WTC11 (cell line): Measurements from ENCODE around the gene ZNF286A. TPM values are rescaled to one million over a fixed set of nuclear protein-coding genes. Genes with fewer than 3 reads are reported as not detected.

Experiments used
- ATAC-seq: fragments of 200-7000 bp; cut with Tn5 transposase; 2 replicates; pipeline ENCODE4 v1.10.0; 2021; ENCODE audit warnings: mild to moderate bottlenecking, moderate library complexity
- CTCF ChIA-PET: fragments of 300-600 bp; sonication (Branson Sonifier 250); formaldehyde crosslinking; loops from one replicate; lab custom pipeline; 2021; ENCODE audit warnings: antibody characterized with exemption; lab: Charles Lee
- POLR2A ChIA-PET: fragments of 350-600 bp; sonication (Branson Sonifier 250); formaldehyde crosslinking; loops from one replicate; lab custom pipeline; 2021; ENCODE audit warnings: antibody characterized with exemption; lab: Charles Lee
- DNase-seq: peaks from one replicate; pipeline ENCODE4 v3.0.0; 2021; ENCODE audit warnings: low spot score
- H3K27ac Mint-ChIP-seq: 2 replicates; pipeline ENCODE4 v1.8.0; 2021; ENCODE audit warnings: mixed read lengths
- H3K27me3 Mint-ChIP-seq: 2 replicates; pipeline ENCODE4 v1.8.0; 2021; ENCODE audit warnings: low read depth, mild to moderate bottlenecking, moderate library complexity, mixed read lengths
- H3K36me3 Mint-ChIP-seq: 2 replicates; pipeline ENCODE4 v1.8.0; 2021; ENCODE audit warnings: mixed read lengths
- H3K4me1 Mint-ChIP-seq: 2 replicates; pipeline ENCODE4 v1.8.0; 2022; ENCODE audit warnings: mixed read lengths
- H3K4me3 Mint-ChIP-seq: 2 replicates; pipeline ENCODE4 v1.8.0; 2021; ENCODE audit warnings: mild to moderate bottlenecking, moderate library complexity, mixed read lengths
- H3K9me3 Mint-ChIP-seq: 2 replicates; pipeline ENCODE4 v1.8.0; 2021; ENCODE audit warnings: mixed read lengths
- ATF3 ChIP-seq: sonication (generic); formaldehyde crosslinking; conservative IDR thresholded peaks from 2 replicates; pipeline ENCODE4 v1.8.1; 2022; ENCODE audit warnings: mild to moderate bottlenecking, missing genetic modification reagents
- CREB1 ChIP-seq: sonication (generic); formaldehyde crosslinking; IDR thresholded peaks from 2 replicates; pipeline ENCODE4 v1.8.0; 2023; ENCODE audit warnings: mild to moderate bottlenecking, missing genetic modification reagents
- EMX1 ChIP-seq: fragments of 250-450 bp; sonication (Bioruptor Pico); IDR thresholded peaks from 2 replicates; pipeline ENCODE4 v1.8.0; 2021; ENCODE audit warnings: mild to moderate bottlenecking
- FOXJ3 ChIP-seq: sonication (generic); formaldehyde crosslinking; IDR thresholded peaks from 2 replicates; pipeline ENCODE4 v1.9.0; 2021; ENCODE audit warnings: missing genetic modification reagents, mild to moderate bottlenecking, borderline replicate concordance
- GTF2I ChIP-seq: fragments of 250-450 bp; sonication (Bioruptor Pico); conservative IDR thresholded peaks from 2 replicates; pipeline ENCODE4 v1.4.0; 2021; ENCODE audit warnings: mild to moderate bottlenecking
- HMGA2 ChIP-seq: fragments of 250-450 bp; sonication (Bioruptor Pico); IDR thresholded peaks from 2 replicates; pipeline ENCODE4 v1.4.0; 2021; ENCODE audit warnings: mild to moderate bottlenecking, moderate library complexity
- MYBL2 ChIP-seq: sonication (generic); formaldehyde crosslinking; IDR thresholded peaks from 2 replicates; pipeline ENCODE4 v1.8.1; 2023; ENCODE audit warnings: mild to moderate bottlenecking, moderate library complexity, missing genetic modification reagents
- RELA ChIP-seq: sonication (generic); formaldehyde crosslinking; IDR thresholded peaks from 2 replicates; pipeline ENCODE4 v1.8.1; 2022; ENCODE audit warnings: missing genetic modification reagents, mild to moderate bottlenecking, borderline replicate concordance
- SMAD4 ChIP-seq: sonication (generic); formaldehyde crosslinking; IDR thresholded peaks from 2 replicates; pipeline ENCODE4 v1.8.0; 2022; ENCODE audit warnings: mild to moderate bottlenecking, missing genetic modification reagents
- SOX15 ChIP-seq: fragments of 250-450 bp; sonication (Bioruptor Pico); IDR thresholded peaks from 2 replicates; pipeline ENCODE4 v1.9.0; 2021; ENCODE audit warnings: mild to moderate bottlenecking
- STAT6 ChIP-seq: sonication (generic); formaldehyde crosslinking; conservative IDR thresholded peaks from 2 replicates; pipeline ENCODE4 v1.8.1; 2023; ENCODE audit warnings: mild to moderate bottlenecking, low read depth, missing genetic modification reagents, moderate library complexity
- ZNF121 ChIP-seq: sonication (generic); formaldehyde crosslinking; IDR thresholded peaks from 2 replicates; pipeline ENCODE4 v1.8.0; 2023; ENCODE audit warnings: missing genetic modification reagents
- ZNF219 ChIP-seq: sonication (generic); formaldehyde crosslinking; IDR thresholded peaks from 2 replicates; pipeline ENCODE4 v1.8.0; 2023; ENCODE audit warnings: missing genetic modification reagents, mild to moderate bottlenecking, borderline replicate concordance
- ZNF396 ChIP-seq: fragments of 250-450 bp; sonication (Bioruptor Pico); IDR thresholded peaks from 2 replicates; pipeline ENCODE4 v1.8.0; 2021; ENCODE audit warnings: mild to moderate bottlenecking, moderate library complexity, borderline replicate concordance
- ZNF416 ChIP-seq: fragments of 250-450 bp; sonication (Bioruptor Pico); IDR thresholded peaks from 2 replicates; pipeline ENCODE4 v1.9.0; 2021; ENCODE audit warnings: mild to moderate bottlenecking, inconsistent platforms
- total RNA-seq: library from RNA; stranded (reverse); gene quantifications from 3 replicates; pipeline ENCODE4 v1.2.3, GENCODE V29; 2021
- TF ChIP-seq, protein P1 (sequence below): sonication (generic); formaldehyde crosslinking; IDR thresholded peaks from 2 replicates; pipeline ENCODE4 v1.8.1; 2023; ENCODE audit warnings: mild to moderate bottlenecking, missing genetic modification reagents
- TF ChIP-seq, protein P2 (sequence below): fragments of 250-450 bp; sonication (Bioruptor Pico); IDR thresholded peaks from 2 replicates; pipeline ENCODE4 v1.9.0; 2021; ENCODE audit warnings: mild to moderate bottlenecking, borderline replicate concordance
- TF ChIP-seq, protein P3 (sequence below): fragments of 250-450 bp; sonication (Bioruptor Pico); IDR thresholded peaks from 2 replicates; pipeline ENCODE4 v1.9.0; 2021; ENCODE audit warnings: mild to moderate bottlenecking

ZNF286A gene
- total RNA-seq, 1 experiment from 2014 or later = 83.6 TPM

GRCh38 chr17:15654886-15655561 is 44.5 kb upstream of the ZNF286A start (continued):
- TF ChIP-seq STAT6 (CRISPR knock-in tag) = no peak

DNA sequence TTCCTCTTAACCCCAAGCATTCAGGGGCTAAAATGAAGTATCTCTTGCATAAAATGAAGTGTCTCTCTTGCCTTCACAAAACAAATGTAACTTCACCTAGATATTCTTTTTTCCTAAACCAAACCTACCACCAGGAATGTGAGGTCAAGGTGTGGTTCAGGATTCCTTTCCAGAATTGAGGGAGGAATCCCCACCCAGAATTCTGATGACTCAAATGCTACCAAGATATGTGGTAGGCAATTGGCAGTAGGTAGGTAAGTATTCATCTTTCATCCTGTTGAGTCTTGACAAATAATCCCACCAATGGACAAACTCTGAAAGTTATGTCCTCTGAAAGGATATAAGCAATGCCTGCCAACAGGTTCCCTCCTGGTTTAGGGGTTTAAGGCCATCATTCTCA is 41.7 kb upstream of the ZNF286A start:
- peaks cover 31% of the 10 kb centered on the region for H3K4me1 Mint-ChIP-seq
- no peaks in the 10 kb centered on the region for H3K27me3 Mint-ChIP-seq
- DNase-seq = no peak
- ATAC-seq = no peak
- no peak overlapping the region for H3K4me3 Mint-ChIP-seq
- H3K9me3 Mint-ChIP-seq = no peaks in the 10 kb centered on the region
- POLR2A ChIA-PET = no interaction called here
- no peak overlapping the region for H3K27ac Mint-ChIP-seq
- peaks cover 22% of the 10 kb centered on the region for H3K36me3 Mint-ChIP-seq
- TF ChIP-seq, protein P1, sequence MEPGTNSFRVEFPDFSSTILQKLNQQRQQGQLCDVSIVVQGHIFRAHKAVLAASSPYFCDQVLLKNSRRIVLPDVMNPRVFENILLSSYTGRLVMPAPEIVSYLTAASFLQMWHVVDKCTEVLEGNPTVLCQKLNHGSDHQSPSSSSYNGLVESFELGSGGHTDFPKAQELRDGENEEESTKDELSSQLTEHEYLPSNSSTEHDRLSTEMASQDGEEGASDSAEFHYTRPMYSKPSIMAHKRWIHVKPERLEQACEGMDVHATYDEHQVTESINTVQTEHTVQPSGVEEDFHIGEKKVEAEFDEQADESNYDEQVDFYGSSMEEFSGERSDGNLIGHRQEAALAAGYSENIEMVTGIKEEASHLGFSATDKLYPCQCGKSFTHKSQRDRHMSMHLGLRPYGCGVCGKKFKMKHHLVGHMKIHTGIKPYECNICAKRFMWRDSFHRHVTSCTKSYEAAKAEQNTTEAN (CRISPR knock-in tag) = no peak
- TF ChIP-seq RELA = no peak
- TF ChIP-seq SOX15 (CRISPR knock-in tag) = no peak
- no peak for TF ChIP-seq SMAD4 (CRISPR knock-in tag)
- no peak for TF ChIP-seq ZNF219 (CRISPR knock-in tag)
- no peak for TF ChIP-seq ZNF121 (CRISPR knock-in tag)
- TF ChIP-seq HMGA2 = no peak
- TF ChIP-seq, protein P2, sequence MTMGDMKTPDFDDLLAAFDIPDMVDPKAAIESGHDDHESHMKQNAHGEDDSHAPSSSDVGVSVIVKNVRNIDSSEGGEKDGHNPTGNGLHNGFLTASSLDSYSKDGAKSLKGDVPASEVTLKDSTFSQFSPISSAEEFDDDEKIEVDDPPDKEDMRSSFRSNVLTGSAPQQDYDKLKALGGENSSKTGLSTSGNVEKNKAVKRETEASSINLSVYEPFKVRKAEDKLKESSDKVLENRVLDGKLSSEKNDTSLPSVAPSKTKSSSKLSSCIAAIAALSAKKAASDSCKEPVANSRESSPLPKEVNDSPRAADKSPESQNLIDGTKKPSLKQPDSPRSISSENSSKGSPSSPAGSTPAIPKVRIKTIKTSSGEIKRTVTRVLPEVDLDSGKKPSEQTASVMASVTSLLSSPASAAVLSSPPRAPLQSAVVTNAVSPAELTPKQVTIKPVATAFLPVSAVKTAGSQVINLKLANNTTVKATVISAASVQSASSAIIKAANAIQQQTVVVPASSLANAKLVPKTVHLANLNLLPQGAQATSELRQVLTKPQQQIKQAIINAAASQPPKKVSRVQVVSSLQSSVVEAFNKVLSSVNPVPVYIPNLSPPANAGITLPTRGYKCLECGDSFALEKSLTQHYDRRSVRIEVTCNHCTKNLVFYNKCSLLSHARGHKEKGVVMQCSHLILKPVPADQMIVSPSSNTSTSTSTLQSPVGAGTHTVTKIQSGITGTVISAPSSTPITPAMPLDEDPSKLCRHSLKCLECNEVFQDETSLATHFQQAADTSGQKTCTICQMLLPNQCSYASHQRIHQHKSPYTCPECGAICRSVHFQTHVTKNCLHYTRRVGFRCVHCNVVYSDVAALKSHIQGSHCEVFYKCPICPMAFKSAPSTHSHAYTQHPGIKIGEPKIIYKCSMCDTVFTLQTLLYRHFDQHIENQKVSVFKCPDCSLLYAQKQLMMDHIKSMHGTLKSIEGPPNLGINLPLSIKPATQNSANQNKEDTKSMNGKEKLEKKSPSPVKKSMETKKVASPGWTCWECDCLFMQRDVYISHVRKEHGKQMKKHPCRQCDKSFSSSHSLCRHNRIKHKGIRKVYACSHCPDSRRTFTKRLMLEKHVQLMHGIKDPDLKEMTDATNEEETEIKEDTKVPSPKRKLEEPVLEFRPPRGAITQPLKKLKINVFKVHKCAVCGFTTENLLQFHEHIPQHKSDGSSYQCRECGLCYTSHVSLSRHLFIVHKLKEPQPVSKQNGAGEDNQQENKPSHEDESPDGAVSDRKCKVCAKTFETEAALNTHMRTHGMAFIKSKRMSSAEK (CRISPR knock-in tag) = no peak
- TF ChIP-seq ZNF416 (CRISPR knock-in tag) = no peak
- no peak for TF ChIP-seq ATF3
- TF ChIP-seq, protein P3, sequence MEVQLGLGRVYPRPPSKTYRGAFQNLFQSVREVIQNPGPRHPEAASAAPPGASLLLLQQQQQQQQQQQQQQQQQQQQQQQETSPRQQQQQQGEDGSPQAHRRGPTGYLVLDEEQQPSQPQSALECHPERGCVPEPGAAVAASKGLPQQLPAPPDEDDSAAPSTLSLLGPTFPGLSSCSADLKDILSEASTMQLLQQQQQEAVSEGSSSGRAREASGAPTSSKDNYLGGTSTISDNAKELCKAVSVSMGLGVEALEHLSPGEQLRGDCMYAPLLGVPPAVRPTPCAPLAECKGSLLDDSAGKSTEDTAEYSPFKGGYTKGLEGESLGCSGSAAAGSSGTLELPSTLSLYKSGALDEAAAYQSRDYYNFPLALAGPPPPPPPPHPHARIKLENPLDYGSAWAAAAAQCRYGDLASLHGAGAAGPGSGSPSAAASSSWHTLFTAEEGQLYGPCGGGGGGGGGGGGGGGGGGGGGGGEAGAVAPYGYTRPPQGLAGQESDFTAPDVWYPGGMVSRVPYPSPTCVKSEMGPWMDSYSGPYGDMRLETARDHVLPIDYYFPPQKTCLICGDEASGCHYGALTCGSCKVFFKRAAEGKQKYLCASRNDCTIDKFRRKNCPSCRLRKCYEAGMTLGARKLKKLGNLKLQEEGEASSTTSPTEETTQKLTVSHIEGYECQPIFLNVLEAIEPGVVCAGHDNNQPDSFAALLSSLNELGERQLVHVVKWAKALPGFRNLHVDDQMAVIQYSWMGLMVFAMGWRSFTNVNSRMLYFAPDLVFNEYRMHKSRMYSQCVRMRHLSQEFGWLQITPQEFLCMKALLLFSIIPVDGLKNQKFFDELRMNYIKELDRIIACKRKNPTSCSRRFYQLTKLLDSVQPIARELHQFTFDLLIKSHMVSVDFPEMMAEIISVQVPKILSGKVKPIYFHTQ = no peak
- TF ChIP-seq EMX1 (CRISPR knock-in tag) = no peak
- no peak for TF ChIP-seq GTF2I (CRISPR knock-in tag)
- no peak for TF ChIP-seq FOXJ3 (CRISPR knock-in tag)
- TF ChIP-seq ZNF396 (CRISPR knock-in tag) = no peak
- no peak for TF ChIP-seq MYBL2 (CRISPR knock-in tag)
- TF ChIP-seq CREB1 (CRISPR knock-in tag) = no peak
- CTCF ChIA-PET = no interaction called here
